Occipital lobe (tissue), 2 donors: ENCODE results near the gene LYG2. TPM values are rescaled to one million over a fixed set of nuclear protein-coding genes. Genes with fewer than 3 reads are reported as not detected.
"Not testable (repeated sequence)": the region's sequence is repeated elsewhere in the genome, so short reads cannot be mapped to it uniquely, and the experiment has no call there.

Experiments
- DNase-seq: peaks from one replicate; lab custom pipeline; 2025; lab: John Stamatoyannopoulos, UW
- total RNA-seq: library from RNA; depleted of rRNA; stranded (reverse); fragments of >200 nt; gene quantifications from one replicate; pipeline ENCODE4 v1.2.3, GENCODE V29; 2014

Gene LYG2
- not detected for total RNA-seq

DNA sequence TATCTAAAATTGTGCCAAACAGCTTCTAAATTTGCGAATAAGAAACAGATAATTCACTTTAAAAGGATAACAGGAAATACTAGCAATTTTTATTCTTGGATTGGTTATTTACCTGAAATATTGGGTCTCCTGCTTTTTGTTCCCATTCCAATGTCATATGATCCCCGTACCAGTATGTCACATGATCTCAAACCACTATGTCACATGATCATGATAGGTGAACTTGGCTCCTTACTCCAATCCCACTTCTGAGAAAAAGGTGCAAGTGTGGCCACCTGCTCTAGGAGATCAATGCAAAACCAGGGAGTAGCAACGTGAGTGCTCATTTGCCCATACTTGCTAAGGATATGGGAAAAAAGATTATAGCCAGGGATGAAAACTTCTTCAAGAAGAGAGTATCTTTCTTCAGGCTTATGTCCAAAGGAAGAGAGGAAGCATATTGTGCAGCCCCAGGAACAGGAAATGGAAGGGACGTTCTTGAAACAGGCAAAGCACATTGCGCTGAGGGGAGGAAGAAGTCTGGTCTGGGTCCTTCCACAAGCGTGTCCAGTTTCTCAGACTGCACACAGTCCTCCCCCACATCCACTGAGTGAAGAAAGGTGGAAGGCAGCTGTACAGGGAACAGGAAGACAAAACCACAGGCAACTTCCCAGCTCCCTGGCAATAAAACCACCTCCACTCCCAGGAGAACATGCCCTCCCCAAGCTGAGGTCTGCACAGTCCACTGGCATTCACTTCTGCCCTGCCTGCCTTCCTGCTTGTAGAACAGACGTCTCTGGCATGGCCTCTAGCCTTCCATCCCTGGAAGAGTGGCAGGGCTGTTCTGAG lies at the start of gene LYG2:
LYG2 (minus strand) TSS at position 176 of the 828 bp plus-strand sequence. CDS start 1,406 bp downstream, outside the sequence.
- DNase-seq, result no peak

- DNase-seq, result not testable (repeated sequence)
These were observed 45.6 kb upstream of the LYG2 start, which contains the start of gene LYG1 for GRCh38 chr2:99301097-99301496. LYG1 (minus strand) TSS chr2:99301197; CDS start chr2:99295670, 5,527 bp downstream.

DNA sequence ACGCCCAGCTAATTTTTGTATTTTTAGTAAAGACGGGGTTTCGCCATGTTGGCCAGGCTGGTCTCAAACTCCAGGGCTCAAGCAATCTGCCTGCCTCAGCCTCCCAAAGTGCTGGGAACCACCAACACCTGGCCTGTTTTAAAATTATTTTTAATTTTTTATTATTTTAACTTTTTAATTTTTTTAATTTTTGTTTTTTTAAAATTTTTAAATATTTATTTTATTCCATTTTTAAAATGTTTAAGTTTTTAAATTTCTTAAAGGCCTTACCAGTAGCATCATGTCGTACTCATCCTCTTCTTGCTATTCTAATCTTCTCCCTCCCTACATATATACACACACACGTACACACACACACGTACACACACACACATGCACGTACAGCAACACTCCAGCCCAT lies 44.1 kb upstream of the LYG2 start:
- no peak for DNase-seq

DNA sequence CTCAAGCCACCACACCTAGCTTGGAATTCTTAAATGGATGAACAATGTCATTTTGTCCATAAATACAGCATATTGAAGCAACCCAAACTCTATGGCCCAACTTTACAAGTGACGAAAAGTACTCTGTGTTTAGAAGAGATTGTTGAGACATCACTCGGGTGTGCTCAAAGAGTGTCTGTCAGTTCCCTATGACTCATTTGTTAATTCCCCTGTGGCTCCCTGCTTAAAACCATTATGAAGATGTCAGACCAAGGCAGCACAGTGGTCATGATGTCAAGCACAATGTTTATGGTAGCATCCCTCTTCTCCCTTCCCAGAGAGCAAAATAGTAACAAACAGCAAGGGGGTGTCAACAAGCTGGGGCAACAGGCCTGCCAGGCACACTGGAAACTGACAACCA lies 42.5 kb upstream of the LYG2 start:
- no peak for DNase-seq

DNA sequence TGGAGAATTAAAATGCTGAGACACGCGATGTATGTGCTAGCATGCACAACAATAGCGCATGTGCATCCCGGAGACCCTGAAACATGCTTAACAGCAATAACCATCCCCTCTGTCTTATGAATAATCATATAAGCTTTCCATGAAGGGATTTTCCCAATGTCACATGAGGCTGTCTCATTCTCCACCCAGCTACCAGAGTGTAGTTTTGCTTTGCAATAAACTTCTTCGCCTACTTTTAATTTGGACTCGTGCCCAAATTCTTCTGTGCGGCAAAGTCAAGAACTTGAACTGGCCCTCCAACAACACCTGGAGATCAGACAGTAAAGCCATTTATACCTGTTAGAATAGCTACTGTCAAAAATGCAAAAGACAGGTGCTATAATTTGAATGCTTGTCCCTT lies 30.1 kb upstream of the LYG2 start:
- no peak for DNase-seq

DNA sequence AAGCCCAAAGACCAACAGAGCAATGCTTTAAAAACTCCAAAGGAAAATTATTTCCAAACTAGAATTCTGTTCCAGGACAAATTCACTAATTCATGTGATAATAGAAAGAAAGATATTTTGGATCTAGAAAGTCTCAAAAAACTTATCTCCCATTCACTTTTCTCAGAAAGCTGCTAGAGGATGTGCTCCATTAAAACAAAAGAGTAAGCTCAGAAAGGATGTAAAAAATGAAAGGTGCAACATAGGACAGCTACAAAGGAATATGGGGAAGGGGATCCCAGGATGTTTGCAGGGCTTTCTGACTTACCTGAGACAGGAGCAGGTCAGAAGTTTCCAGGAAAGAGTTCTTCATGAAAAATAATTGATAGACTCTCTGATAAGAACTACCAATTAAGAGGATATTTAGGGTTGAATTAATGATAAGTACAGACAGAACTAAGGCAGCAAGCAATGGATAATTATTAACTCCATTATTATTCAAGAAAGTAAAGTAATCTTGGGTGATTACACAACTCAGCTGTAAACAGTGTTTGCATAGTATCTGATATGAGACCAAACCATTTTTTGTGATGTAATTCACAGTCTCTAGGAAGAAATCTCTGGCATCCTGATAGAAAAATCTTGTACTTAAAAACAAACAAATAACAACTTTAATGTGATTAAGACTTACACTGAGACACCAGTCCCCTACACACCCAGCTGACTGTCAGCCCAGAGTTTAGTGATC lies 24.7 kb upstream of the LYG2 start:
- DNase-seq, result no peak

- DNase-seq, result no peak
These were observed 23.4 kb upstream of the LYG2 start for GRCh38 chr2:99278793-99279291.

DNA sequence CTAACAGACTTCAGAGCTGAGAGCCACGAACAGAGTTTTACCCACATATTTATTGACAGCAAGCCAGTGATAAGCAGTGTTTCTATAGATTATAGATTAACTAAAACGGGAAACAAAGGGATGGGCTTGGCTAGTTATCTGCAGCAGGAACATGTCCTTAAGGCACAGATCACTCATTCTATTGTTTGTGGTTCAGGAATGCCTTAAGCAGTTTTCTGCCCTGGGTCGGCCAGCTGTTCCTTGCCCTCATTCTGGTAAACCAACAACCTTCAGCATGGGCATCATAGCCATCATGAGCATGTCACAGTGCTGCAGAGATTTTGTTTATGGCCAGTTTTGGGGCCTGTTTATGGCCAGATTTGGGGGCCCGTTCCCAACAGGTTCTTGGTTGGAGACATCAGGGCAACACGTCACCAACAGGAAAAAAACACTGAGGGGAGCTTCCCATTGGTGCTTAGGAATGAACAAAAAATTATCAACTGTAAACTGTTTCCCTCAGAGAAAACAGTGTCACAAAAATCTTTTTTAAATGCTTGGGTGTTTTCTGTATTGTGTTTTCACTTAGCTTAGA lies 22.8 kb upstream of the LYG2 start:
- DNase-seq, result not testable (repeated sequence)

DNA sequence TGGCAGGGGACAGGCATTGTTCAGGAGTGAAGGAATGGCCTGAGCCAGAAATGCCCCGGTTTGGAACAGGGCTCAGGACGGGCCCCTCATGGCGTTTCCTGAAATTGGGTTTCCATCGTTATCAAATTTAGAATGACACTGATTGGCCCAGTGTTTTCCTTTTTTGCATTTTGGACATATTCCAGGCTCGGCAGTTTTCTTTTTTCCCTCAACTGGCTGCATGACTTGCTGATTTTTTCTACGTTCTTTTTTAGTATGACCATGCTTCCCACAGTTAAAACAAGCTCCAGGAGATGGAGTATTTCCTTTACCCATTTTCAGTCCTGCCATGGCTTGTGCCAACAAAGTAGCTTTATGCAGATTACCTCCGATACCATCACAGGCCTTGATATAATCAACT lies 20.4 kb upstream of the LYG2 start:
- DNase-seq, result no peak

DNA sequence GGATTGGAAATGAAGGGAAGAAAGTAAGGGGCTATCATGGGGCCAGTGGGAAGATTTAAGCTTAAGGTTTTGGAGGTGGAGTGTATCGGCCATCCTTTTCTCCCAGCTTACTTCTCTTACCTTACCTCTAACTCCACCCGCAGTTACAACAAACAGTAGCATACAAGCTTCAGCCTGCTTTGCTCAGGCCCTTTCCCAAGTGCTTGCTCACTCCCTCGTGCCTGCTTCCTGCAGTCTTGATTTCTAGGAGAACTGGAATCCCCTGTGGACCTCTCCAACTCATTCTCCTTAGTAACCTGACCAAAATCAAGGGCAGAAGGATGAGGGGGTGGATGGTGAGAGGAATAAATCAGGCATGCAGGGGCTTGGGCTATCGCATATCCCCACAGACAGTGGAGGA lies 5.8 kb upstream of the LYG2 start:
- no peak for DNase-seq

DNA sequence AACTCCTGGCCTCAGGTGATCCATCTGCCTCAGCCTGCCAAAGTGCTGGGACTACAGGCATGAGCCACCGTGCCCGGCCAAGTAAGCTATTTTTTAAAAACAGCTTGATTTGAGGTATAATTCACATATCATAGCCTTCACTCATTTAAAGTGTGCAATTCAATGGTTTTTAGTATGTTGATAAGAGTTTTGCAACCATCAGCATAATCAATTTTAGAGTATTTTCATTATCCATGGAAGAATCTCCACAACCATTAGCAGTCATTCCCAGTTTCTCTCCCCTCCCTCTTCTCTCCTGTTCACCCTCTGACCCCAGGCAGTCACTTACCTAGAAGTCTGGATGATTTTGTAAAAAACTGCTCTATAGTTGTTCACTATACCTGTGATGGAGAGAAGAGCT lies 4.7 kb upstream of the LYG2 start:
- DNase-seq, result no peak

- no peak for DNase-seq
These were observed 4.0 kb upstream of the LYG2 start for GRCh38 chr2:99259465-99259864.

DNA sequence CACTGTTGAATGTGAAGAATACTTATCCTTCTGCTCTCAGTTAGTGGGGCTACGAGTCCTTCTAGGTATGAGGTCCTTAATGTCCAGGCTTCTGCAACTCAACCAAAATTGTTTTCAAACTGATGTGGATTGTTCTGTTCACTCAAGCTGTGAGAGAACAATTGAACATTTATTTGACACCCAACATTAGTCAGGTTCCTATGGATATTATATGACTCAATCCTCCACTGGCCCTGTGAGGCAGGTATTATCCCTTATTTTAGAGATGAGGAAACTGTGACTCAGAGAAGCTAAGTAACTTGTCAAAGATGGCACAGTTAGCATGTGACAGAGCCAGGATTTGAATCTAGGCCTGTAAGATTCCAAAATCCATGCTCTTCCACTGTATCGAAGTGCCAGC lies 1.2 kb upstream of the LYG2 start:
- no peak for DNase-seq

GRCh38 chr2:99249951-99250350 lies 5.5 kb downstream of the LYG2 start:
- DNase-seq, result no peak

DNA sequence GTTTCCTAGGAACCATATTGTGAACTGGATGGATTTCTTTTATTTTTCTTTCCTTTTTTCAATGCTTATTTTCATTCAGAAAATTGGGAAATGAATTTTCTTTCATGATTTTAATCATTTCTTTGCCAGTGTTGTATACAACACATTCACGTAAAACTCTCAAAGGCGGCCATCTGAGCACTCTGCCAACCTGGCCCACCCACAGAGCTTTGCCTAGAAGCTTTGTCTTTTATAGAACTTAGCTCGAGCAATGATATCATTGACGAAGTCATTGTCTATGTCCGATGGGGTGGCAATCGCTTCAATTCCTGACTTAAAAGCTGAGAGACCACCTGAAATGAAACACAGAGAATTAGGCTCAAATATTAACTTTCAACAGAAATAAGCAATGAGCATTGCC lies 13.3 kb downstream of the LYG2 start:
- no peak for DNase-seq

DNA sequence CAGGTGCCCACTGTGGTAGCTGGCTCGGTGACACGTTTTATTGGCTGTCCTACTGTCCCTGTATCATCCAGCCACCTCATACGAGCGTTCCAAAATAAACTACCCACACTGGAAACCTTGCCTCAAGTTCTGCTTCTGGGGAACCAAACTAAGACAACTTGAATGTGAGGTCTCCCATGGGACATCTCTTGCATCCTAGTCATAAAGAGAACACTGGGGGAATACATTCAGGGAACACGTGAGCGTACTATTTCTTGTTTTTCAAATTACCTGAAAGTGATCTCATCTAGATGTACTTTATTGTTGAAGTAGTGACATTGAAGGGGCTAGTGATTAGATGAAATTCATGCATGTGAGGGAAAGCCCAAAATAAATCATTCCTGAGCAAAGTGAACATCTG lies 15.0 kb downstream of the LYG2 start:
- DNase-seq, result no peak

DNA sequence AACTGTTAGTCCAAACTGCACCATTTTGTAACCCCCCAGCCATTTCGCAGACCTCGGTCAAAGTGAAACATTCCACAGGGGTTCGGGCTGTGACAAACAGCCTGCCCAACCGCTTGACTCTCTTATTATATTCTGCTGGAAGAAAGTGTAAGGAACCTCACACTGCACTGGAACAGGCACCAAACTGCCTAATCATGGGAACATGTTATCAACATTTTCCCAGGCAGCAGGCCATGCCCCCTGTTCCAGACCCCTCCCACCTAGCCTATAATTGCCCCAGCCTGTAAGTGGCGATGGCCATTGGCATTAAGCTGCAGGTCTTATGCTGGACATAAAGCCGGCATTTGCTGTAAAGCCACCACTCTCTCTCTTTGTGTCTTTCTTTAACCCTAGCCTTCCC lies 16.9 kb downstream of the LYG2 start:
- no peak for DNase-seq

- DNase-seq, result not testable (repeated sequence)
These were observed 22.3 kb downstream of the LYG2 start for GRCh38 chr2:99233177-99233576.

DNA sequence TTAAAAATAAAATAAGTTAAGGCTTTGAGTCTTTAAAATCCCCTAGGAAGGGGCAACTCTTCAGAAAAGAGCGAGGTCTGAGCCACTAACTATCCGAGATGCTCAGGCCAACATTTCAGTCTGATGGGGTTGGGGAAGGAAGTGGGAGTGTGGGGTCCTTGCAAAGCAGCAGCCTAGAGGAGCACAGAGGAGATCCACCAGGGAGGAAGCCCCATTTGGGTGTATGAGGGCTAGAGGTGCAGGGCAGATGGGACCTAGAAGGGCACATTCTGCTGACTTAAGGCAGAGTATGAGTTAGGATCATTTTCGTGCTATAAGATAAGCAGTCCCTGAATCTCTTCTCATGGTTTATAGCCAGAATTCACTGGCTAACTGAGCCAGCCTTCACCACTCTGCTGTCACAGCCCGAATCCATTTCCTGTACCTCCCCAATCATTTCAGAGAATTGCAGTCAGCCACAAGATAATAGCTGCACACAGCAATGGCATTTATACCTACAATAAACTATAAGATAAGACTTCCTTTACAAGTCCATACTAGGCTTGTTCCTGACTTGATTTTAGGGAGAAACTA lies 37.5 kb downstream of the LYG2 start:
- DNase-seq, result no peak

GRCh38 chr2:99216096-99216495 lies 39.4 kb downstream of the LYG2 start:
- no peak for DNase-seq

DNA sequence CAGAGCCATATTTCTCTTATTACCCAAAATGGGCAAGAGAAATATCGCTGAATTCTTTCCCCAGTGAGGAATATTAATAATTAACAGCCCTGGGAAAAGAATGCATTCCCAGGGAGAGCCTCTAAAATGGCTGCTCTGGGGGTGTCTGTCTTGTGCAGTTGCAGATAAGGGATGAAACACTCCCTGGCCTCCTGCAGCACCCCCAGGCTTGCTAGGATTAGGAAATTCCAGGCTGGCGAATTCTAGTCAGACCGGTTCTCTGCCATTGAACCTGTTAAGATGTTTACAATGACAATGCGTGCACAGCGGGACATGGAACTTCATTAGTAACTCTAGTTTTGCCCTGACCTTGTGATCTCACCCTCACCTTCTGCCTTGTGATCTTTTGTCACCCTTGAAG lies 50.0 kb downstream of the LYG2 start:
- no peak for DNase-seq
